Measurements from ENCODE around the gene DLG2.

DNA sequence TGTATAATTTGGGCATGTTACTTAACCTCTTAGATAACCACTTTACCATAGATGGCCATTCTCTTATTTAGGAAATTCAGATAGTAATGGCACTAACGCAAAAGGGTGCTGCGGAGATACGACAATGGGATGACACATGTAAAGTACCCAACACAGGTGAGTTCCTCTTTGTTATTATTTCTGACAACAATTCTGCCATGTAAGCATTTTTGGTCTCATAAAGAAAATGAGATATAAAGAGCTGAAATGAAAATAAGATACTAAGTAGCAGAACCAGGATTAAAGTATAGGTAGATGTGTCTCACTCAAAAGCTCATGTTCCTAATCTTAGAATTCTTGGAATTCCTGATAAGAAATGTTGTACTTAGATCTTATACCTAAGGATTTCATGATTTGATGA, 2080.8 kb downstream of the DLG2 start:
- TF ChIP-seq POLR2A (IDR thresholded peaks at IDR 0.05) (no peak), POLR2AphosphoS5 (IDR thresholded peaks at IDR 0.05) (no peak), EP300 (IDR thresholded peaks at IDR 0.05) (no peak)
- TF ChIP-seq, protein P1, sequence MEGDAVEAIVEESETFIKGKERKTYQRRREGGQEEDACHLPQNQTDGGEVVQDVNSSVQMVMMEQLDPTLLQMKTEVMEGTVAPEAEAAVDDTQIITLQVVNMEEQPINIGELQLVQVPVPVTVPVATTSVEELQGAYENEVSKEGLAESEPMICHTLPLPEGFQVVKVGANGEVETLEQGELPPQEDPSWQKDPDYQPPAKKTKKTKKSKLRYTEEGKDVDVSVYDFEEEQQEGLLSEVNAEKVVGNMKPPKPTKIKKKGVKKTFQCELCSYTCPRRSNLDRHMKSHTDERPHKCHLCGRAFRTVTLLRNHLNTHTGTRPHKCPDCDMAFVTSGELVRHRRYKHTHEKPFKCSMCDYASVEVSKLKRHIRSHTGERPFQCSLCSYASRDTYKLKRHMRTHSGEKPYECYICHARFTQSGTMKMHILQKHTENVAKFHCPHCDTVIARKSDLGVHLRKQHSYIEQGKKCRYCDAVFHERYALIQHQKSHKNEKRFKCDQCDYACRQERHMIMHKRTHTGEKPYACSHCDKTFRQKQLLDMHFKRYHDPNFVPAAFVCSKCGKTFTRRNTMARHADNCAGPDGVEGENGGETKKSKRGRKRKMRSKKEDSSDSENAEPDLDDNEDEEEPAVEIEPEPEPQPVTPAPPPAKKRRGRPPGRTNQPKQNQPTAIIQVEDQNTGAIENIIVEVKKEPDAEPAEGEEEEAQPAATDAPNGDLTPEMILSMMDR (IDR thresholded peaks at IDR 0.05), result no peak

Data from suprapubic skin (tissue), 4 donors.